Trophoblast cell (in vitro differentiated cells and primary cell): ENCODE results near the gene CTNNA1.

Experiments used
- DNase-seq, 2 donors: peaks; one replicate each; pipeline ENCODE4 v3.0.0-alpha.2; 2016
- H2AFZ ChIP-seq: 2 replicates; pipeline ENCODE4 v1.6.1; 2013; ENCODE audit warnings: low read length, moderate library complexity, mild to moderate bottlenecking; ENCODE audit not compliant: insufficient read depth, poor library complexity
- H2AK5ac ChIP-seq: 2 replicates; pipeline ENCODE4 v1.6.1; 2013; ENCODE audit warnings: mild to moderate bottlenecking, low read length
- H2BK120ac ChIP-seq: 2 replicates; pipeline ENCODE4 v1.6.1; 2013; ENCODE audit warnings: low read length, mild to moderate bottlenecking, moderate library complexity; ENCODE audit not compliant: insufficient read depth, poor library complexity
- H2BK12ac ChIP-seq: 2 replicates; pipeline ENCODE4 v1.6.1; 2013; ENCODE audit warnings: mild to moderate bottlenecking, low read length, moderate library complexity
- H2BK5ac ChIP-seq: 2 replicates; pipeline ENCODE4 v1.6.1; 2013; ENCODE audit warnings: low read length, low read depth, moderate library complexity, mild to moderate bottlenecking; ENCODE audit not compliant: poor library complexity
- H3K14ac ChIP-seq: 2 replicates; pipeline ENCODE4 v1.6.1; 2013; ENCODE audit warnings: mild to moderate bottlenecking, low read length
- H3K18ac ChIP-seq: 2 replicates; pipeline ENCODE4 v1.6.1; 2013; ENCODE audit warnings: mild to moderate bottlenecking, low read length
- H3K23ac ChIP-seq: 2 replicates; pipeline ENCODE4 v1.6.1; 2013; ENCODE audit warnings: low read length
- H3K27ac ChIP-seq: 2 replicates; pipeline ENCODE4 v1.5.1; 2013; ENCODE audit warnings: low read depth, mild to moderate bottlenecking, inconsistent platforms, low read length, moderate library complexity
- H3K27me3 ChIP-seq: 2 replicates; pipeline ENCODE4 v1.6.1; 2013; ENCODE audit warnings: inconsistent platforms, mild to moderate bottlenecking, low read length, moderate library complexity; ENCODE audit not compliant: insufficient read depth
- H3K36me3 ChIP-seq, 2 experiments: 1 replicate in 1 of 2; 2 replicates in 1 of 2; pipeline ENCODE4 v1.6.1; 2013; ENCODE audit warnings: low read length in 2 of 2, mild to moderate bottlenecking in 2 of 2, moderate library complexity in 1 of 2; ENCODE audit not compliant: insufficient read depth in 2 of 2, control insufficient read depth in 1 of 2
- H3K4ac ChIP-seq: 2 replicates; pipeline ENCODE4 v1.6.1; 2013; ENCODE audit warnings: low read depth, mild to moderate bottlenecking, low read length, moderate library complexity
- H3K4me1 ChIP-seq, 2 experiments: 1 replicate in 1 of 2; 2 replicates in 1 of 2; pipeline ENCODE4 v1.6.1; 2013; ENCODE audit warnings: low read length in 2 of 2, mild to moderate bottlenecking in 2 of 2, moderate library complexity in 1 of 2; ENCODE audit not compliant: insufficient read depth in 2 of 2, control insufficient read depth in 1 of 2
- H3K4me2 ChIP-seq: 2 replicates; pipeline ENCODE4 v1.6.1; 2013; ENCODE audit warnings: inconsistent platforms, mild to moderate bottlenecking, low read length, moderate library complexity
- H3K4me3 ChIP-seq: 2 replicates; pipeline ENCODE4 v1.5.1; 2013; ENCODE audit warnings: mild to moderate bottlenecking, low read depth, low read length, inconsistent platforms
- H3K79me1 ChIP-seq: one replicate; pipeline ENCODE4 v1.6.1; 2013; ENCODE audit warnings: low read length
- H3K79me2 ChIP-seq: 2 replicates; pipeline ENCODE4 v1.6.1; 2013; ENCODE audit warnings: low read length, mild to moderate bottlenecking; ENCODE audit not compliant: control insufficient read depth, insufficient read depth, poor library complexity
- H3K9ac ChIP-seq: 2 replicates; pipeline ENCODE4 v1.6.1; 2013; ENCODE audit warnings: mild to moderate bottlenecking, low read length
- H3K9me3 ChIP-seq: 2 replicates; pipeline ENCODE4 v1.6.1; 2013; ENCODE audit warnings: low read depth, mild to moderate bottlenecking, control low read depth, inconsistent platforms, low read length; ENCODE audit not compliant: insufficient read depth
- H4K12ac ChIP-seq: 2 replicates; pipeline ENCODE4 v1.6.1; 2013; ENCODE audit warnings: low read depth, mild to moderate bottlenecking, low read length, moderate library complexity
- H4K8ac ChIP-seq: 2 replicates; pipeline ENCODE4 v1.6.1; 2013; ENCODE audit warnings: low read depth, mild to moderate bottlenecking, low read length, moderate library complexity
- H4K91ac ChIP-seq: one replicate; pipeline ENCODE4 v1.6.1; 2013; ENCODE audit warnings: low read depth, mild to moderate bottlenecking, low read length, moderate library complexity
- WGBS: extraction: QIAGEN DNeasy Blood & Tissue Kit; methylation state at CpG from one replicate; pipeline ENCODE4 v1.1.7; 2013; ENCODE audit warnings: missing lambda C conversion rate; ENCODE audit not compliant: insufficient read length, insufficient coverage; ENCODE audit errors: extremely low coverage; 5-methylcytosine and 5-hydroxymethylcytosine counted together

The CTNNA1 gene

GRCh38 chr5:138954257-138955012 lies 201.2 kb downstream of the CTNNA1 start:
- WGBS: no CpG with 5 or more reads among the region's 4 CpGs
- Histone ChIP-seq H3K23ac (no peak overlapping the region), H3K27ac (no peak overlapping the region), H3K4me3 (no peak overlapping the region), H2BK5ac (no peak overlapping the region), H3K79me2 (no peaks in the 10 kb centered on the region), H3K79me1 (no peaks in the 10 kb centered on the region), H4K91ac (no peak overlapping the region), H3K4me1 (peaks cover 0 to 3% of the 10 kb centered on the region in 2 experiments), H3K18ac (no peak overlapping the region), H3K36me3 (no peaks in the 10 kb centered on the region), H2BK12ac (no peak overlapping the region), H4K12ac (no peak overlapping the region), H3K4me2 (no peak overlapping the region), H2AFZ (no peak overlapping the region), H3K9ac (no peak overlapping the region), H4K8ac (no peak overlapping the region), H2BK120ac (no peak overlapping the region), H2AK5ac (no peak overlapping the region), H3K9me3 (no peaks in the 10 kb centered on the region), H3K4ac (no peak overlapping the region), H3K27me3 (no peaks in the 10 kb centered on the region), H3K14ac (no peak overlapping the region)
- DNase-seq: no peak

- Histone ChIP-seq H3K79me2 (no peaks in the 10 kb centered on the region), H2BK12ac (no peak overlapping the region), H2BK120ac (no peak overlapping the region), H4K91ac (no peak overlapping the region), H2AK5ac (no peak overlapping the region), H3K4ac (no peak overlapping the region), H3K14ac (no peak overlapping the region), H2AFZ (no peak overlapping the region), H4K8ac (no peak overlapping the region), H3K4me2 (no peak overlapping the region), H3K4me1 (peaks cover 0 to 3% of the 10 kb centered on the region in 2 experiments), H3K9me3 (no peaks in the 10 kb centered on the region), H3K18ac (no peak overlapping the region), H3K27me3 (no peaks in the 10 kb centered on the region), H3K9ac (no peak overlapping the region), H3K27ac (no peak overlapping the region), H3K4me3 (no peak overlapping the region), H4K12ac (no peak overlapping the region), H3K36me3 (no peaks in the 10 kb centered on the region), H3K79me1 (no peaks in the 10 kb centered on the region), H3K23ac (no peak overlapping the region), H2BK5ac (no peak overlapping the region)
- no peak for DNase-seq
- no CpG with 5 or more reads among the region's 12 CpGs for WGBS
Observed at GRCh38 chr5:138955013-138955660, 201.9 kb downstream of the CTNNA1 start.

- DNase-seq: no peak
- no peaks in the 10 kb centered on the region for H3K79me1 ChIP-seq
- no peak overlapping the region for H2BK5ac ChIP-seq
- no peak overlapping the region for H3K4ac ChIP-seq
- no peak overlapping the region for H3K9ac ChIP-seq
- no peak overlapping the region for H3K23ac ChIP-seq
- H2BK120ac ChIP-seq: no peak overlapping the region
- no peaks in the 10 kb centered on the region for H3K79me2 ChIP-seq
- H4K8ac ChIP-seq: no peak overlapping the region
- no peaks in the 10 kb centered on the region for H3K36me3 ChIP-seq
- H3K18ac ChIP-seq: no peak overlapping the region
- H3K4me1 ChIP-seq: peaks cover 0 to 3% of the 10 kb centered on the region in 2 experiments
- no peak overlapping the region for H2AK5ac ChIP-seq
- no peaks in the 10 kb centered on the region for H3K9me3 ChIP-seq
- no peak overlapping the region for H2AFZ ChIP-seq
- H4K91ac ChIP-seq: no peak overlapping the region
- no peaks in the 10 kb centered on the region for H3K27me3 ChIP-seq
- H2BK12ac ChIP-seq: no peak overlapping the region
- no peak overlapping the region for H3K14ac ChIP-seq
- H4K12ac ChIP-seq: no peak overlapping the region
- no peak overlapping the region for H3K4me3 ChIP-seq
- no peak overlapping the region for H3K27ac ChIP-seq
- H3K4me2 ChIP-seq: no peak overlapping the region
- no CpG with 5 or more reads among the region's 9 CpGs for whole genome bisulfite sequencing
Observed at GRCh38 chr5:138955671-138956295, 202.6 kb downstream of the CTNNA1 start.

- DNase-seq: no peak
- Histone ChIP-seq H4K12ac (no peak overlapping the region), H3K4me1 (peaks cover 0 to 3% of the 10 kb centered on the region in 2 experiments), H3K4me2 (no peak overlapping the region), H3K9ac (no peak overlapping the region), H3K9me3 (no peaks in the 10 kb centered on the region), H3K18ac (no peak overlapping the region), H3K4me3 (no peak overlapping the region), H4K8ac (no peak overlapping the region), H3K79me1 (no peaks in the 10 kb centered on the region), H3K36me3 (no peaks in the 10 kb centered on the region), H2AFZ (no peak overlapping the region), H4K91ac (no peak overlapping the region), H3K14ac (no peak overlapping the region), H2AK5ac (no peak overlapping the region), H2BK5ac (no peak overlapping the region), H3K27me3 (no peaks in the 10 kb centered on the region), H2BK120ac (no peak overlapping the region), H2BK12ac (no peak overlapping the region), H3K79me2 (no peaks in the 10 kb centered on the region), H3K27ac (no peak overlapping the region), H3K4ac (no peak overlapping the region), H3K23ac (no peak overlapping the region)
- no CpG with 5 or more reads among the region's 1 CpG for WGBS
Observed at GRCh38 chr5:138956801-138957200, 203.6 kb downstream of the CTNNA1 start.
